PC-9 (cell line): Measurements from ENCODE around the gene PREPL. TPM values are rescaled to one million over a fixed set of nuclear protein-coding genes. Genes with fewer than 3 reads are reported as not detected.
A peak's percentile ranks its signal among the peaks of the same experiment; 100 is the strongest.

ENCODE experiments used
- Bru-seq: library from RNA; stranded (reverse); fragments of 400-500 nt; gene quantifications from one replicate; lab custom pipeline; 2021; lab: Mats Ljungman, UMichigan
- BruChase-seq, 2 experiments: library from RNA; stranded (reverse); fragments of 400-500 nt; gene quantifications; one replicate each; lab custom pipeline; 2021; lab: Mats Ljungman, UMichigan
- BruUV-seq: library from RNA; stranded (reverse); fragments of 400-500 nt; replicated peaks from 2 replicates; lab custom pipeline; 2021; lab: Mats Ljungman, UMichigan
- CTCF ChIA-PET: fragments of 300-600 bp; sonication (Branson Sonifier 250); formaldehyde crosslinking; loops from one replicate; lab custom pipeline; 2022; ENCODE audit warnings: antibody characterized with exemption; lab: Charles Lee
- POLR2A ChIA-PET: fragments of 300-600 bp; sonication (Branson Sonifier 250); formaldehyde crosslinking; loops from one replicate; lab custom pipeline; 2022; ENCODE audit warnings: antibody characterized with exemption; ENCODE audit not compliant: unreplicated experiment; lab: Charles Lee
- DNase-seq, 2 experiments: peaks; one replicate each; pipeline versions ENCODE4 v3.0.0 to v3.0.0-alpha.2; 2015 to 2022; ENCODE audit warnings: mixed read lengths in 1 of 2
- H2AFZ ChIP-seq: fragments of 200-600 bp; sonication (generic); 2 replicates; pipeline ENCODE4 v1.8.1; 2017; ENCODE audit warnings: antibody characterized with exemption
- H3F3A ChIP-seq: fragments of 200-600 bp; sonication (generic); 2 replicates; pipeline ENCODE4 v1.8.1; 2017; ENCODE audit warnings: antibody characterized with exemption, mild to moderate bottlenecking, low read depth; ENCODE audit not compliant: insufficient read depth
- H3K27ac ChIP-seq: fragments of 200-600 bp; sonication (generic); 2 replicates; pipeline ENCODE4 v1.6.1; 2016; ENCODE audit warnings: mixed run types
- H3K27me3 ChIP-seq: fragments of 200-600 bp; sonication (generic); 2 replicates; pipeline ENCODE4 v1.6.1; 2016; ENCODE audit warnings: low read depth, mixed run types; ENCODE audit not compliant: insufficient read depth
- H3K36me3 ChIP-seq: fragments of 200-600 bp; sonication (generic); 2 replicates; pipeline ENCODE4 v1.6.1; 2016; ENCODE audit warnings: low read depth, mixed run types
- H3K4me1 ChIP-seq: fragments of 200-600 bp; sonication (generic); replicated peaks from 2 replicates; pipeline ENCODE4 v1.6.1; 2016; ENCODE audit warnings: mixed run types; ENCODE audit not compliant: insufficient read depth
- H3K4me2 ChIP-seq: fragments of 200-600 bp; sonication (generic); 2 replicates; pipeline ENCODE4 v1.6.1; 2017; ENCODE audit warnings: mixed run types
- H3K4me3 ChIP-seq: fragments of 200-600 bp; sonication (generic); 2 replicates; pipeline ENCODE4 v1.6.1; 2016; ENCODE audit warnings: mixed run types
- H3K79me2 ChIP-seq: fragments of 200-600 bp; sonication (generic); 2 replicates; pipeline ENCODE4 v1.6.1; 2017; ENCODE audit warnings: low read depth, mixed run types
- H3K9me2 ChIP-seq: fragments of 200-600 bp; sonication (generic); 2 replicates; pipeline ENCODE4 v1.8.1; 2017; ENCODE audit warnings: mild to moderate bottlenecking; ENCODE audit not compliant: insufficient read depth
- H3K9me3 ChIP-seq: fragments of 200-600 bp; sonication (generic); 2 replicates; pipeline ENCODE4 v1.8.1; 2016; ENCODE audit warnings: low read depth; ENCODE audit not compliant: insufficient read depth
- H4K20me1 ChIP-seq: fragments of 200-600 bp; sonication (generic); 2 replicates; pipeline ENCODE4 v1.8.1; 2017; ENCODE audit not compliant: insufficient read depth
- CTCF ChIP-seq: fragments of 200-600 bp; sonication (generic); conservative IDR thresholded peaks from 2 replicates; pipeline ENCODE4 v1.6.1; 2017; ENCODE audit warnings: mixed run types, antibody characterized with exemption, mild to moderate bottlenecking, moderate library complexity
- EZH2 ChIP-seq: fragments of 200-600 bp; sonication (generic); IDR thresholded peaks from 2 replicates; pipeline ENCODE4 v1.8.0; 2017; ENCODE audit warnings: antibody characterized with exemption, low read depth
- intact Hi-C: fragments of 100-400 bp; cut with micrococcal nuclease; formaldehyde crosslinking; loops from one replicate; pipeline ENCODE4 v1.10.0; 2022; ENCODE audit not compliant: unreplicated experiment
- long read RNA-seq: library from polyadenylated mRNA; stranded (forward); transcript quantifications from one replicate; pipeline ENCODE4 v2.0.0, GENCODE V29; 2022
- total RNA-seq: library from RNA; stranded (reverse); gene quantifications from 2 replicates; pipeline ENCODE4 v1.2.3, GENCODE V29; 2021

PREPL gene
- total RNA-seq: 34.2 and 42.2 TPM in 2 replicates
- Bru-seq, nascent RNA: percentile 82 among the genes with signal in this experiment
- percentile 90 among the genes with signal in this experiment for BruChase-seq, experiment 1, labeled RNA remaining after a 2-hour chase
- percentile 84 among the genes with signal in this experiment for BruChase-seq, experiment 2, labeled RNA remaining after a 6-hour chase
- long read RNA-seq, full-length matches to known transcripts: 26 of 37 reads
- long read RNA-seq, partial matches to known transcripts: 4 of 37 reads
- long read RNA-seq, other reads (novel, unspliced or antisense): 7 of 37 reads

GRCh38 chr2:44361330-44362206 is at the start of gene PREPL, which contains the start of gene CAMKMT:
Gene PREPL (minus strand): TSS chr2:44361494. CDS start chr2:44346342, 15,152 bp downstream.
Gene CAMKMT (plus strand): TSS chr2:44361947.
- H3K4me3 ChIP-seq: peak within 1 kb of the TSS; percentile 67
- intact Hi-C loops: loop anchor here (1.0 kb wide), 1 partner anchor 365 kb away; no protein-coding TSS in a partner anchor
- H3K9me2 ChIP-seq: no peaks in the 10 kb centered on the region
- H3K4me2 ChIP-seq: peak within 1 kb of the TSS; percentile 96
- H3K36me3 ChIP-seq: 0 out of 2 replicates have a peak, but pooled peaks cover 4% of the 10 kb centered on the region
- peaks cover 32% of the 10 kb centered on the region for H3K4me1 ChIP-seq
- no peaks in the 10 kb centered on the region for H3K9me3 ChIP-seq
- peak within 1 kb of the TSS; percentile 88 for H3K27ac ChIP-seq
- no peaks in the 10 kb centered on the region for H3K27me3 ChIP-seq
- peak within 1 kb of the TSS; percentile 98 for H2AFZ ChIP-seq
- TF ChIP-seq EZH2 (no peak), CTCF (no peak)
- H4K20me1 ChIP-seq: 0 out of 2 replicates have a peak, but pooled peaks cover 14% of the 10 kb centered on the region
- BruUV-seq: no TSS peak
- DNase-seq: peak; percentile 95 to 98
- H3F3A ChIP-seq: peaks cover 10% of the 10 kb centered on the region; the same call in 1 of the 2 replicates
- POLR2A ChIA-PET: interaction anchor here (0.6 to 0.7 kb wide), 6 partner anchors 169 to 1218 kb away, joined by 3 to 6 read pairs (median 4); no protein-coding TSS in a partner anchor
- CTCF ChIA-PET: interaction anchor here (0.6 to 1.6 kb wide), 3 partner anchors 117 to 824 kb away, joined by 3 to 17 read pairs (median 3); no protein-coding TSS in a partner anchor
- H3K79me2 ChIP-seq: peaks cover 63% of the 10 kb centered on the region

- Histone ChIP-seq H3K4me1 (no peaks in the 10 kb centered on the region), H3K36me3 (no peaks in the 10 kb centered on the region), H3K4me2 (no peak overlapping the region), H3K9me3 (no peaks in the 10 kb centered on the region), H4K20me1 (no peaks in the 10 kb centered on the region), H3K27me3 (no peaks in the 10 kb centered on the region), H3K9me2 (peaks cover 4% of the 10 kb centered on the region; the same call in 1 of the 2 replicates), H3F3A (no peaks in the 10 kb centered on the region), H2AFZ (no peak overlapping the region), H3K79me2 (no peaks in the 10 kb centered on the region), H3K4me3 (no peak overlapping the region), H3K27ac (no peak overlapping the region)
- TF ChIP-seq EZH2: no peak
- TF ChIP-seq CTCF: no peak
- BruUV-seq: no TSS peak
- POLR2A ChIA-PET: no interaction called here
- CTCF ChIA-PET: interaction anchor here (0.7 kb wide), 1 partner anchor 29 kb away, joined by 6 read pairs; no protein-coding TSS in a partner anchor
- intact Hi-C loops: loop anchor here (10.0 kb wide), 2 partner anchors 154 to 316 kb away; no protein-coding TSS in a partner anchor
- no peak for DNase-seq
These were observed 37.1 kb upstream of the PREPL start for GRCh38 chr2:44398243-44398897.
